Smooth muscle cell (in vitro differentiated cells): ENCODE measurements around the gene ILRUN. TPM values are rescaled to one million over a fixed set of nuclear protein-coding genes. Genes with fewer than 3 reads are reported as not detected.

Experiments
- DNase-seq: peaks from one replicate; lab custom pipeline; 2025; ENCODE audit not compliant: unreplicated experiment; lab: John Stamatoyannopoulos, UW
- H2AFZ ChIP-seq: fragments of 200-600 bp; sonication (generic); 2 replicates; pipeline ENCODE4 v1.6.0; 2016; ENCODE audit warnings: antibody characterized with exemption, low read depth, mild to moderate bottlenecking
- H3F3A ChIP-seq: fragments of 200-600 bp; sonication (generic); 2 replicates; pipeline ENCODE4 v1.6.0; 2017; ENCODE audit warnings: antibody characterized with exemption, low read depth
- H3K27ac ChIP-seq: fragments of 200-600 bp; sonication (generic); 2 replicates; pipeline ENCODE4 v1.5.1; 2016; ENCODE audit warnings: low read depth, mild to moderate bottlenecking
- H3K27me3 ChIP-seq: fragments of 200-600 bp; sonication (generic); 2 replicates; pipeline ENCODE4 v1.6.1; 2016; ENCODE audit warnings: low read depth, mild to moderate bottlenecking
- H3K36me3 ChIP-seq: fragments of 200-600 bp; sonication (generic); 2 replicates; pipeline ENCODE4 v1.5.1; 2016; ENCODE audit warnings: low read depth
- H3K4me1 ChIP-seq: fragments of 200-600 bp; sonication (generic); 2 replicates; pipeline ENCODE4 v1.5.1; 2016; ENCODE audit warnings: low read depth
- H3K4me2 ChIP-seq: fragments of 200-600 bp; sonication (generic); 2 replicates; pipeline ENCODE4 v1.6.0; 2016; ENCODE audit warnings: mild to moderate bottlenecking
- H3K4me3 ChIP-seq: fragments of 200-600 bp; sonication (generic); 2 replicates; pipeline ENCODE4 v1.5.1; 2016; ENCODE audit warnings: mild to moderate bottlenecking
- H3K79me2 ChIP-seq: fragments of 200-600 bp; sonication (generic); 2 replicates; pipeline ENCODE4 v1.6.0; 2016; ENCODE audit warnings: low read depth, mild to moderate bottlenecking
- H3K9ac ChIP-seq: fragments of 200-600 bp; sonication (generic); 2 replicates; pipeline ENCODE4 v1.6.0; 2016; ENCODE audit warnings: low read depth
- H3K9me3 ChIP-seq: fragments of 200-600 bp; sonication (generic); replicated peaks from 2 replicates; pipeline ENCODE4 v1.5.1; 2016; ENCODE audit warnings: low read depth
- H4K20me1 ChIP-seq: fragments of 200-600 bp; sonication (generic); 2 replicates; pipeline ENCODE4 v1.6.0; 2016; ENCODE audit warnings: low read depth
- CTCF ChIP-seq: fragments of 200-600 bp; sonication (generic); IDR thresholded peaks from 2 replicates; pipeline ENCODE4 v1.5.1; 2017; ENCODE audit warnings: borderline replicate concordance, mild to moderate bottlenecking, antibody characterized with exemption; ENCODE audit not compliant: insufficient read depth, poor library complexity, severe bottlenecking
- WGBS: methylation state at CpG from one replicate; pipeline ENCODE4 v1.1.7; 2016; ENCODE audit warnings: low lambda C conversion rate; 5-methylcytosine and 5-hydroxymethylcytosine counted together
- polyA plus RNA-seq: library from polyadenylated mRNA; unstranded; fragments of >200 nt; fragmentation: Nextera tagmentation; extraction: Ambion mirVana; gene quantifications from 2 replicates; pipeline ENCODE4 v1.2.1, GENCODE V29; 2016
- total RNA-seq: library from RNA; depleted of rRNA; stranded (reverse); fragments of >200 nt; gene quantifications from 2 replicates; pipeline ENCODE4 v1.2.3, GENCODE V29; 2014

Gene ILRUN
- total and polyA plus RNA-seq, 2 experiments from 2014 or later, result 7.5 to 23.9 TPM

- TF ChIP-seq CTCF, result no peak
- Histone ChIP-seq H3F3A (no peaks in the 10 kb centered on the region), H3K4me3 (no peak overlapping the region), H3K27ac (no peak overlapping the region), H3K9ac (no peak overlapping the region), H4K20me1 (no peaks in the 10 kb centered on the region), H3K4me1 (no peaks in the 10 kb centered on the region), H3K79me2 (no peaks in the 10 kb centered on the region), H3K27me3 (no peaks in the 10 kb centered on the region), H2AFZ (no peak overlapping the region), H3K36me3 (no peaks in the 10 kb centered on the region), H3K9me3 (no peaks in the 10 kb centered on the region), H3K4me2 (no peak overlapping the region)
- WGBS, result 92% methylated on average over 4 of the region's 4 CpGs
- no peak for DNase-seq
Observed at GRCh38 chr6:34742094-34742493, 45.5 kb upstream of the ILRUN start.

GRCh38 chr6:34736823-34737222 lies 40.3 kb upstream of the ILRUN start:
- no peak for TF ChIP-seq CTCF
- Histone ChIP-seq H2AFZ (no peak overlapping the region), H3K9me3 (no peaks in the 10 kb centered on the region), H3F3A (no peaks in the 10 kb centered on the region), H3K4me2 (no peak overlapping the region), H3K79me2 (no peaks in the 10 kb centered on the region), H3K27me3 (no peaks in the 10 kb centered on the region), H4K20me1 (no peaks in the 10 kb centered on the region), H3K9ac (no peak overlapping the region), H3K27ac (no peak overlapping the region), H3K36me3 (no peaks in the 10 kb centered on the region), H3K4me3 (no peak overlapping the region), H3K4me1 (no peaks in the 10 kb centered on the region)
- WGBS, result 94% methylated on average over 3 of the region's 3 CpGs
- DNase-seq, result no peak

GRCh38 chr6:34731393-34732060 lies 35.0 kb upstream of the ILRUN start:
- H3K27ac ChIP-seq, result no peak overlapping the region
- no peak overlapping the region for H2AFZ ChIP-seq
- H3K4me3 ChIP-seq, result no peak overlapping the region
- no peak overlapping the region for H3K4me2 ChIP-seq
- WGBS, result 92% methylated on average over 5 of the region's 5 CpGs
- no peak for DNase-seq
- TF ChIP-seq CTCF, result no peak
- no peak overlapping the region for H3K9ac ChIP-seq
- H3K79me2 ChIP-seq, result no peaks in the 10 kb centered on the region
- H3K36me3 ChIP-seq, result no peaks in the 10 kb centered on the region
- no peaks in the 10 kb centered on the region for H4K20me1 ChIP-seq
- H3K4me1 ChIP-seq, result no peaks in the 10 kb centered on the region
- no peaks in the 10 kb centered on the region for H3K27me3 ChIP-seq
- H3K9me3 ChIP-seq, result no peaks in the 10 kb centered on the region
- no peaks in the 10 kb centered on the region for H3F3A ChIP-seq
